MM.1S (cell line): ENCODE data around the gene SPAST.

Experiments
- CTCF ChIP-seq: fragments of 300-600 bp; sonication (generic); IDR thresholded peaks from 2 replicates; pipeline ENCODE4 v1.5.1; 2016; ENCODE audit warnings: antibody characterized with exemption, low read length, mixed read lengths
- EZH2 ChIP-seq: fragments of 300-600 bp; sonication (generic); optimal IDR thresholded peaks from 2 replicates; pipeline ENCODE3; 2017; ENCODE audit warnings: low read depth, mild to moderate bottlenecking, antibody characterized with exemption, low read length, mixed read lengths

- TF ChIP-seq CTCF = no peak
- TF ChIP-seq EZH2 = no peak
These were observed 11.4 kb upstream of the SPAST start for GRCh38 chr2:32051836-32052439.
